ENCODE results near the gene COQ10A. TPM values are rescaled to one million over a fixed set of nuclear protein-coding genes. Genes with fewer than 3 reads are reported as not detected.

The COQ10A gene
- polyA plus RNA-seq, 1 donor (not counting 4 experiments of a cell fraction or from before 2014, with no cell fraction given) = 11.6 TPM

DNA sequence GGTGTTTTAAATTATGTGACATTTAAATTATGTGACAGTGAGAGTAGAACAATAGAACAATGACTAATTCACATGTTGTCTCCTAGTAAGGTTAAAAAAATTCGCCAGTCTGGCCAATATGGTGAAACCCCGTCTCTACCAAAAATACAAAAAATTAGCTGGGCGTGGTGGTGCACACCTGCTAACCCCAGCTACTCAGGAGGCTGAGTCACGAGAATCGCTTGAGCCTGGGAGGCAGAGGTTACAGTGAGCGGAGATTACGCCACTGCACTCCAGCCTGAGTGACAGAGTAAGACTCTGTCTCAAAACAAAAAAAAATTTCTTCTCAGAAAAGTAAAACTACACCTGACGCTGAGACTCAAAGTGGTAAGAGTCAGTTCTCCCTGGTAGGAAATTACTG is 30.7 kb downstream of the COQ10A start:
- Histone ChIP-seq H4K20me1 (ENCODE audit: control insufficient read depth, extremely low read depth, insufficient read depth, low read length) (no peaks in the 10 kb centered on the region), H3K27me3 (ENCODE audit: control insufficient read depth, extremely low read depth, insufficient read depth, low read length) (no peaks in the 10 kb centered on the region), H3K36me3 (ENCODE audit: control insufficient read depth in 2 of 2, extremely low read depth in 1 of 2, insufficient read depth in 2 of 2, low read length in 2 of 2) (peaks cover 6 to 11% of the 10 kb centered on the region in 2 experiments), H3K27ac (ENCODE audit: control insufficient read depth, insufficient read depth, low read length) (no peak overlapping the region), H3K9me1 (ENCODE audit: control insufficient read depth, extremely low read depth, insufficient read depth, low read length) (no peaks in the 10 kb centered on the region), H3K9me3 (ENCODE audit: control insufficient read depth, low read depth, low read length) (no peaks in the 10 kb centered on the region), H3K4me1 (ENCODE audit: control insufficient read depth, extremely low read depth, insufficient read depth, low read length) (peaks cover 22% of the 10 kb centered on the region), H3K79me2 (ENCODE audit: control insufficient read depth, insufficient read depth, low read length) (peaks cover 67% of the 10 kb centered on the region), H3K9ac (ENCODE audit: control insufficient read depth, extremely low read depth, insufficient read depth, low read length) (no peak overlapping the region), H3K4me3 (ENCODE audit: control insufficient read depth in 2 of 3, extremely low read depth in 1 of 3, insufficient read depth in 2 of 3, low read depth in 1 of 3, low read length in 3 of 3) (no peak overlapping the region), H3K4me2 (ENCODE audit: control insufficient read depth, extremely low read depth, insufficient read depth, low read depth, low read length) (no peak overlapping the region), H2AFZ (ENCODE audit: control insufficient read depth, low read length) (no peak overlapping the region)
- TF ChIP-seq, protein P1, sequence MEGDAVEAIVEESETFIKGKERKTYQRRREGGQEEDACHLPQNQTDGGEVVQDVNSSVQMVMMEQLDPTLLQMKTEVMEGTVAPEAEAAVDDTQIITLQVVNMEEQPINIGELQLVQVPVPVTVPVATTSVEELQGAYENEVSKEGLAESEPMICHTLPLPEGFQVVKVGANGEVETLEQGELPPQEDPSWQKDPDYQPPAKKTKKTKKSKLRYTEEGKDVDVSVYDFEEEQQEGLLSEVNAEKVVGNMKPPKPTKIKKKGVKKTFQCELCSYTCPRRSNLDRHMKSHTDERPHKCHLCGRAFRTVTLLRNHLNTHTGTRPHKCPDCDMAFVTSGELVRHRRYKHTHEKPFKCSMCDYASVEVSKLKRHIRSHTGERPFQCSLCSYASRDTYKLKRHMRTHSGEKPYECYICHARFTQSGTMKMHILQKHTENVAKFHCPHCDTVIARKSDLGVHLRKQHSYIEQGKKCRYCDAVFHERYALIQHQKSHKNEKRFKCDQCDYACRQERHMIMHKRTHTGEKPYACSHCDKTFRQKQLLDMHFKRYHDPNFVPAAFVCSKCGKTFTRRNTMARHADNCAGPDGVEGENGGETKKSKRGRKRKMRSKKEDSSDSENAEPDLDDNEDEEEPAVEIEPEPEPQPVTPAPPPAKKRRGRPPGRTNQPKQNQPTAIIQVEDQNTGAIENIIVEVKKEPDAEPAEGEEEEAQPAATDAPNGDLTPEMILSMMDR (optimal IDR thresholded peaks at IDR 0.05 in 1 of 3, IDR thresholded peaks at IDR 0.05 in 1 of 3, conservative IDR thresholded peaks at IDR 0.05 in 1 of 3; ENCODE audit: extremely low read depth in 1 of 3, insufficient read depth in 2 of 3, low read length in 3 of 3) = no peak
- TF ChIP-seq EZH2 (IDR thresholded peaks at IDR 0.05; ENCODE audit: low read length) = no peak
- DNase-seq (ENCODE audit: low read depth, low spot score) = no peak
- no peak for FAIRE-seq
- dilution Hi-C loops (cut with MboI; ENCODE audit: extremely low pct_ligation_motif_present, low sequenced_read_pairs) = no loop called here

- TF ChIP-seq EZH2 (IDR thresholded peaks at IDR 0.05; ENCODE audit: low read length) = no peak
- dilution Hi-C loops (cut with MboI; ENCODE audit: extremely low pct_ligation_motif_present, low sequenced_read_pairs) = no loop called here
- H3K27ac ChIP-seq (ENCODE audit: control insufficient read depth, insufficient read depth, low read length) = peak overlapping the region; percentile 85
These were observed 32.1 kb downstream of the COQ10A start for GRCh38 chr12:56298828-56299227.

GRCh38 chr12:56299308-56299852 is 32.6 kb downstream of the COQ10A start:
- H3K4me3 ChIP-seq (ENCODE audit: control insufficient read depth in 2 of 3, extremely low read depth in 1 of 3, insufficient read depth in 2 of 3, low read depth in 1 of 3, low read length in 3 of 3) = peak overlapping the region; percentile 81 to 99 (median 91)
- no peaks in the 10 kb centered on the region for H4K20me1 ChIP-seq (ENCODE audit: control insufficient read depth, extremely low read depth, insufficient read depth, low read length)
- peak overlapping the region; percentile 85 for H3K27ac ChIP-seq (ENCODE audit: control insufficient read depth, insufficient read depth, low read length)
- dilution Hi-C loops (cut with MboI; ENCODE audit: extremely low pct_ligation_motif_present, low sequenced_read_pairs) = no loop called here
- DNase-seq (ENCODE audit: low read depth, low spot score) (no peak), FAIRE-seq (peak; percentile 5)
- H3K36me3 ChIP-seq (ENCODE audit: control insufficient read depth in 2 of 2, extremely low read depth in 1 of 2, insufficient read depth in 2 of 2, low read length in 2 of 2) = peaks cover 6 to 11% of the 10 kb centered on the region in 2 experiments
- H3K4me2 ChIP-seq (ENCODE audit: control insufficient read depth, extremely low read depth, insufficient read depth, low read depth, low read length) = peak overlapping the region; percentile 96
- peaks cover 21% of the 10 kb centered on the region for H3K4me1 ChIP-seq (ENCODE audit: control insufficient read depth, extremely low read depth, insufficient read depth, low read length)
- no peaks in the 10 kb centered on the region for H3K9me3 ChIP-seq (ENCODE audit: control insufficient read depth, low read depth, low read length)
- H3K9ac ChIP-seq (ENCODE audit: control insufficient read depth, extremely low read depth, insufficient read depth, low read length) = peak overlapping the region; percentile 96
- H3K79me2 ChIP-seq (ENCODE audit: control insufficient read depth, insufficient read depth, low read length) = peaks cover 52% of the 10 kb centered on the region
- TF ChIP-seq, protein P1 (optimal IDR thresholded peaks at IDR 0.05 in 1 of 3, IDR thresholded peaks at IDR 0.05 in 1 of 3, conservative IDR thresholded peaks at IDR 0.05 in 1 of 3; ENCODE audit: extremely low read depth in 1 of 3, insufficient read depth in 2 of 3, low read length in 3 of 3) = no peak
- no peak for TF ChIP-seq EZH2 (IDR thresholded peaks at IDR 0.05; ENCODE audit: low read length)
- H3K9me1 ChIP-seq (ENCODE audit: control insufficient read depth, extremely low read depth, insufficient read depth, low read length) = no peaks in the 10 kb centered on the region
- peak overlapping the region; percentile 65 for H2AFZ ChIP-seq (ENCODE audit: control insufficient read depth, low read length)
- H3K27me3 ChIP-seq (ENCODE audit: control insufficient read depth, extremely low read depth, insufficient read depth, low read length) = no peaks in the 10 kb centered on the region

More at GRCh38 chr12:56298828-56299227, 32.1 kb downstream of the COQ10A start:
- Histone ChIP-seq H3K9me1 (ENCODE audit: control insufficient read depth, extremely low read depth, insufficient read depth, low read length) (no peaks in the 10 kb centered on the region), H3K9me3 (ENCODE audit: control insufficient read depth, low read depth, low read length) (no peaks in the 10 kb centered on the region), H3K4me1 (ENCODE audit: control insufficient read depth, extremely low read depth, insufficient read depth, low read length) (peaks cover 21% of the 10 kb centered on the region), H3K79me2 (ENCODE audit: control insufficient read depth, insufficient read depth, low read length) (peaks cover 58% of the 10 kb centered on the region), H3K36me3 (ENCODE audit: control insufficient read depth in 2 of 2, extremely low read depth in 1 of 2, insufficient read depth in 2 of 2, low read length in 2 of 2) (peaks cover 6 to 11% of the 10 kb centered on the region in 2 experiments), H2AFZ (ENCODE audit: control insufficient read depth, low read length) (no peak overlapping the region), H4K20me1 (ENCODE audit: control insufficient read depth, extremely low read depth, insufficient read depth, low read length) (no peaks in the 10 kb centered on the region), H3K9ac (ENCODE audit: control insufficient read depth, extremely low read depth, insufficient read depth, low read length) (peak overlapping the region; percentile 96), H3K4me2 (ENCODE audit: control insufficient read depth, extremely low read depth, insufficient read depth, low read depth, low read length) (peak overlapping the region; percentile 96), H3K4me3 (ENCODE audit: control insufficient read depth in 2 of 3, extremely low read depth in 1 of 3, insufficient read depth in 2 of 3, low read depth in 1 of 3, low read length in 3 of 3) (peak overlapping the region; percentile 81 to 99 (median 91)), H3K27me3 (ENCODE audit: control insufficient read depth, extremely low read depth, insufficient read depth, low read length) (no peaks in the 10 kb centered on the region)
- DNase-seq (ENCODE audit: low read depth, low spot score) (no peak), FAIRE-seq (no peak)
